ENCODE measurements around the gene TPCN2. TPM values are rescaled to one million over a fixed set of nuclear protein-coding genes. Genes with fewer than 3 reads are reported as not detected.

TPCN2 gene
- total and polyA plus RNA-seq, 9 of the 15 experiments (the other 6 are each of a cell fraction or from before 2014, with no cell fraction given): 0.66 to 10.2 (median 4.6) TPM

GRCh38 chr11:69010361-69010891 is 38.3 kb upstream of the TPCN2 start:
- peak overlapping the region; percentile 83 for H2AFZ ChIP-seq (ENCODE audit: low read depth, low read length)
- peaks cover 3% of the 10 kb centered on the region for H3K9me1 ChIP-seq (ENCODE audit: control insufficient read depth, insufficient read depth, low read length)
- H3K27ac ChIP-seq (ENCODE audit: extremely low read depth, low read depth, low read length): no peak overlapping the region
- H3K4me1 ChIP-seq (replicated peaks in 1 of 2; ENCODE audit: control insufficient read depth in 2 of 2, insufficient read depth in 2 of 2, low read length in 2 of 2): peaks cover 0 to 52% of the 10 kb centered on the region in 2 experiments; a peak in 3 of 5 replicates
- TF ChIP-seq ZNF263 (CRISPR knock-in tag; IDR thresholded peaks at IDR 0.05; ENCODE audit: borderline replicate concordance) (0 out of 2 replicates have a peak, but pooled peaks have one; percentile 17), RBM22 (IDR thresholded peaks at IDR 0.05; ENCODE audit: low read depth, low read length, poor library complexity, severe bottlenecking) (no peak), XRCC5 (IDR thresholded peaks at IDR 0.05; ENCODE audit: low read depth, low read length) (0 out of 2 replicates have a peak, but pooled peaks have one; percentile 17)
- TF ChIP-seq, protein P1, sequence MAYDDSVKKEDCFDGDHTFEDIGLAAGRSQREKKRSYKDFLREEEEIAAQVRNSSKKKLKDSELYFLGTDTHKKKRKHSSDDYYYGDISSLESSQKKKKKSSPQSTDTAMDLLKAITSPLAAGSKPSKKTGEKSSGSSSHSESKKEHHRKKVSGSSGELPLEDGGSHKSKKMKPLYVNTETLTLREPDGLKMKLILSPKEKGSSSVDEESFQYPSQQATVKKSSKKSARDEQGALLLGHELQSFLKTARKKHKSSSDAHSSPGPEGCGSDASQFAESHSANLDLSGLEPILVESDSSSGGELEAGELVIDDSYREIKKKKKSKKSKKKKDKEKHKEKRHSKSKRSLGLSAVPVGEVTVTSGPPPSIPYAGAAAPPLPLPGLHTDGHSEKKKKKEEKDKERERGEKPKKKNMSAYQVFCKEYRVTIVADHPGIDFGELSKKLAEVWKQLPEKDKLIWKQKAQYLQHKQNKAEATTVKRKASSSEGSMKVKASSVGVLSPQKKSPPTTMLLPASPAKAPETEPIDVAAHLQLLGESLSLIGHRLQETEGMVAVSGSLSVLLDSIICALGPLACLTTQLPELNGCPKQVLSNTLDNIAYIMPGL (CRISPR knock-in tag; IDR thresholded peaks at IDR 0.05): no peak
- H3K36me3 ChIP-seq (ENCODE audit: control insufficient read depth, insufficient read depth, low read length): no peaks in the 10 kb centered on the region
- POLR2A ChIA-PET: interaction anchor here (0.7 to 1.2 kb wide), 2 partner anchors 18 to 22 kb away, joined by 3 read pairs; no protein-coding TSS in a partner anchor
- FAIRE-seq (no peak), DNase-seq (ENCODE audit: extremely low read depth in 1 of 4, low spot score in 3 of 4) (no peak), ATAC-seq (no peak)
- peaks cover 43 to 88% of the 10 kb centered on the region in 2 experiments for H3K27me3 ChIP-seq (ENCODE audit: control insufficient read depth in 2 of 2, insufficient read depth in 2 of 2, low read length in 2 of 2)
- WGBS (ENCODE audit: insufficient coverage, low coverage, missing lambda C conversion rate): 27% methylated on average over 9 of the region's 9 CpGs
- no peaks in the 10 kb centered on the region for H3K79me2 ChIP-seq (ENCODE audit: control insufficient read depth, insufficient read depth, low read length)
- peak overlapping the region in 1 of 2 experiments; percentile 79; a peak in 1 of 4 replicates for H3K9ac ChIP-seq (ENCODE audit: insufficient read depth in 1 of 2, low read depth in 2 of 2, low read length in 2 of 2)
- H3K4me3 ChIP-seq: no peak overlapping the region
- CTCF ChIA-PET (ENCODE audit: low intra/inter-chr PET ratio): no interaction called here
- in situ Hi-C loops (cut with MboI): no loop called here
- no peaks in the 10 kb centered on the region for H3K9me3 ChIP-seq (replicated peaks; ENCODE audit: control insufficient read depth, insufficient read depth, low read depth, low read length)
- intact Hi-C loops (cut with micrococcal nuclease): no loop called here
- H4K20me1 ChIP-seq (replicated peaks; ENCODE audit: control insufficient read depth, insufficient read depth, low read length): peaks cover 28% of the 10 kb centered on the region
- H3K4me2 ChIP-seq (ENCODE audit: insufficient read depth, low read length): no peak overlapping the region
- no TSS peak for BruUV-seq (replicated peaks)

All from K562 (cell line).